HepG2 (cell line): Measurements from ENCODE around the gene MAPK7. TPM values are rescaled to one million over a fixed set of nuclear protein-coding genes. Genes with fewer than 3 reads are reported as not detected.
A peak's percentile ranks its signal among the peaks of the same experiment; 100 is the strongest.

Experiments
- AKAP8 ChIP-seq: sonication (generic); formaldehyde crosslinking; IDR thresholded peaks from 2 replicates; pipeline ENCODE4 v1.5.1; 2020; ENCODE audit warnings: mild to moderate bottlenecking, missing genetic modification reagents
- EP300 ChIP-seq, 3 experiments: sonication (generic) in 1 of 3; formaldehyde crosslinking in 1 of 3; IDR thresholded peaks; 2 replicates each; pipeline versions ENCODE4 v1.5.1 to v1.6.1; 2011 to 2020; ENCODE audit warnings: low read depth in 2 of 3, low read length in 2 of 3, borderline replicate concordance in 1 of 3, improper control_type of control experiment in 1 of 3, mild to moderate bottlenecking in 1 of 3, missing genetic modification reagents in 1 of 3, moderate library complexity in 1 of 3
- KDM5B ChIP-seq: sonication (generic); formaldehyde crosslinking; IDR thresholded peaks from 2 replicates; pipeline ENCODE4 v1.4.0; 2020; ENCODE audit warnings: missing genetic modification reagents, mild to moderate bottlenecking, borderline replicate concordance
- KIAA2018 ChIP-seq: sonication (generic); formaldehyde crosslinking; IDR thresholded peaks from 2 replicates; pipeline ENCODE4 v1.5.0; 2020; ENCODE audit warnings: mild to moderate bottlenecking, missing genetic modification reagents, borderline replicate concordance
- POLR2A ChIP-seq, 2 experiments: IDR thresholded peaks; 2 replicates each; pipeline ENCODE4 v1.6.1; 2011; ENCODE audit warnings: low read depth in 2 of 2, low read length in 2 of 2, mild to moderate bottlenecking in 1 of 2, moderate library complexity in 1 of 2; ENCODE audit not compliant: insufficient read depth in 1 of 2
- RAD21 ChIP-seq: fragments of 450-650 bp; formaldehyde crosslinking; IDR thresholded peaks from 2 replicates; pipeline ENCODE4 v1.5.0; 2020; ENCODE audit warnings: mild to moderate bottlenecking
- REPIN1 ChIP-seq: sonication (generic); formaldehyde crosslinking; IDR thresholded peaks from 2 replicates; pipeline ENCODE4 v1.8.0; 2022; ENCODE audit warnings: missing genetic modification reagents, low read depth, mild to moderate bottlenecking, borderline replicate concordance
- SIX1 ChIP-seq: sonication (generic); formaldehyde crosslinking; IDR thresholded peaks from 2 replicates; pipeline ENCODE4 v1.4.0; 2020; ENCODE audit warnings: missing genetic modification reagents, borderline replicate concordance
- SMAD1 ChIP-seq: sonication (generic); formaldehyde crosslinking; IDR thresholded peaks from 2 replicates; pipeline ENCODE4 v1.4.0; 2020; ENCODE audit warnings: missing genetic modification reagents, low read depth, mild to moderate bottlenecking, borderline replicate concordance
- ZC3H13 ChIP-seq: sonication (generic); formaldehyde crosslinking; IDR thresholded peaks from 2 replicates; pipeline ENCODE4 v1.8.1; 2023; ENCODE audit warnings: mild to moderate bottlenecking, missing genetic modification reagents, moderate library complexity
- ZNF234 ChIP-seq: sonication (generic); formaldehyde crosslinking; conservative IDR thresholded peaks from 2 replicates; pipeline ENCODE4 v1.5.1; 2020; ENCODE audit warnings: mild to moderate bottlenecking, missing genetic modification reagents
- ZNF501 ChIP-seq: sonication (generic); formaldehyde crosslinking; IDR thresholded peaks from 2 replicates; pipeline ENCODE4 v1.5.1; 2020; ENCODE audit warnings: mild to moderate bottlenecking, moderate library complexity, missing genetic modification reagents
- ZNF644 ChIP-seq: IDR thresholded peaks from 2 replicates; pipeline ENCODE4 v1.6.1; 2016; ENCODE audit warnings: low read depth
- polyA plus RNA-seq, 8 experiments: library from polyadenylated mRNA; depleted of rRNA in 3 of 8; stranded (reverse) in 7 of 8; unstranded in 1 of 8; fragments of >200 nt; fragmentation: Illumina TruSeq in 4 of 8; extraction: Trizol in 4 of 8; gene quantifications; 2 replicates each; pipeline versions ENCODE4 v1.2.1 to v1.2.3, GENCODE V29; 2011 to 2016; ENCODE audit warnings: low read depth in 4 of 8, missing spikeins in 1 of 8, mixed read lengths in 1 of 8; ENCODE audit not compliant: insufficient read depth in 1 of 8
- total RNA-seq, 5 experiments: library from RNA; depleted of rRNA; stranded (reverse); fragments of >200 nt; fragmentation: Illumina TruSeq; extraction: Trizol; gene quantifications; 2 replicates each; pipeline ENCODE4 v1.2.3, GENCODE V29; 2016; ENCODE audit warnings: low read depth in 1 of 5
- TF ChIP-seq, protein P1 (sequence below): sonication (generic); formaldehyde crosslinking; IDR thresholded peaks from 2 replicates; pipeline ENCODE4 v1.9.0; 2022; ENCODE audit warnings: missing genetic modification reagents, mild to moderate bottlenecking, borderline replicate concordance
- TF ChIP-seq, protein P2 (sequence below): IDR thresholded peaks from 2 replicates; pipeline ENCODE4 v1.6.1; 2012; ENCODE audit warnings: low read length, improper control_type of control experiment

The MAPK7 gene
- total and polyA plus RNA-seq, 2 of the 13 experiments (the other 11 are each of a cell fraction or from before 2014, with no cell fraction given): 2.9 to 5.9 TPM

DNA sequence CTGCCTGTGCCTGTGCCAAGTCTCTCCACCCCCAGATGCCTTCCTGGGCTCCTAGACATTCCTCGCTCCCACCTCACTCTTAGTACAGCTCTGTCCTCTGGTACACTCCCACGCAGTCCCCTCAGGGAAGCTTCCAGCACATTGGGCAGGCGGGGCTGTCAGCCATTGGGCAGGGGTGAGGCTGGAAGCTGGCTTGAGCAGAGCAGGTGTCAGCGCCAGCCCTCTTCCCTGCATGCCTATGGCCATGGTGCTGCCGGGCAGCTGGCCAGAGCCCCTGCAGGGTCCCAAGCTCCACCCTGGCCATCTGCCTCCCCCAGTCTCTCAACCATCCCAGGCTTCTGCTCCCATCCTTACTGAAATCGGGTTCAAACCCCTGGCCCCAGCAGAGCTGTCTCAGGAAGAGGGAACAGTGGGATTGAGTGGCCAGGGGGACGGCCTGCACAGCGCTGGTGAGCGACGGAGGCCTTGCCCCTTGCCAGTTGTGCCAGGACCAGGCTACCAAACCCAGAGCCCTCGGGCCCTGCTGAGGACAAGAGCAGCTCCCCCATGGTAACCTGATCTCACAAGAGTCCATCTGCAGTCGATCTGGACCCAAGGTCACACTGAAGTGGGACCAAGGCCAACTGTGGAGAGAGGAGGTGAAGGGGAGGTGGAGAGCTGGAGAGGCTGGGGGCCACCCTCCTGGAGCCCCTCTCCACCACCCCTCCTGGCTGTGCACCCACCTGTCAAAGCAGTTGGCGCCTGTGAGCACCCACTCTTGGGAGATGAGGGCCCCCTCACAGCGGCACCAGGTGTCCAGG is 13.4 kb upstream of the MAPK7 start (continued):
- peak in 1 of 2 experiments; percentile 40; a peak in 1 of 4 replicates for TF ChIP-seq EP300 (IDR thresholded peaks at IDR 0.05; ENCODE audit: low read depth in 2 of 2, low read length in 2 of 2)
- TF ChIP-seq EP300 (CRISPR knock-in tag; IDR thresholded peaks at IDR 0.05; ENCODE audit: borderline replicate concordance): no peak
- no peak for TF ChIP-seq AKAP8 (CRISPR knock-in tag)
- 0 out of 2 replicates have a peak, but pooled peaks have one; percentile 30 for TF ChIP-seq ZNF644 (CRISPR knock-in tag)
- TF ChIP-seq SIX1 (CRISPR knock-in tag): peak; percentile 99
- TF ChIP-seq ZNF501: peak; percentile 35; the same call in 1 of the 2 replicates
- no peak for TF ChIP-seq SMAD1
- peak; percentile 47; the same call in 1 of the 2 replicates for TF ChIP-seq KDM5B (CRISPR knock-in tag)
- TF ChIP-seq, protein P1, sequence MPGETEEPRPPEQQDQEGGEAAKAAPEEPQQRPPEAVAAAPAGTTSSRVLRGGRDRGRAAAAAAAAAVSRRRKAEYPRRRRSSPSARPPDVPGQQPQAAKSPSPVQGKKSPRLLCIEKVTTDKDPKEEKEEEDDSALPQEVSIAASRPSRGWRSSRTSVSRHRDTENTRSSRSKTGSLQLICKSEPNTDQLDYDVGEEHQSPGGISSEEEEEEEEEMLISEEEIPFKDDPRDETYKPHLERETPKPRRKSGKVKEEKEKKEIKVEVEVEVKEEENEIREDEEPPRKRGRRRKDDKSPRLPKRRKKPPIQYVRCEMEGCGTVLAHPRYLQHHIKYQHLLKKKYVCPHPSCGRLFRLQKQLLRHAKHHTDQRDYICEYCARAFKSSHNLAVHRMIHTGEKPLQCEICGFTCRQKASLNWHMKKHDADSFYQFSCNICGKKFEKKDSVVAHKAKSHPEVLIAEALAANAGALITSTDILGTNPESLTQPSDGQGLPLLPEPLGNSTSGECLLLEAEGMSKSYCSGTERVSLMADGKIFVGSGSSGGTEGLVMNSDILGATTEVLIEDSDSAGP: peak; percentile 16; the same call in 1 of the 2 replicates
- TF ChIP-seq POLR2A (IDR thresholded peaks at IDR 0.05; ENCODE audit: insufficient read depth in 1 of 2, low read depth in 2 of 2, low read length in 2 of 2): no peak
- no peak for TF ChIP-seq REPIN1
- TF ChIP-seq ZNF234 (CRISPR knock-in tag): no peak
- no peak for TF ChIP-seq ZC3H13 (CRISPR knock-in tag)
- TF ChIP-seq, protein P2, sequence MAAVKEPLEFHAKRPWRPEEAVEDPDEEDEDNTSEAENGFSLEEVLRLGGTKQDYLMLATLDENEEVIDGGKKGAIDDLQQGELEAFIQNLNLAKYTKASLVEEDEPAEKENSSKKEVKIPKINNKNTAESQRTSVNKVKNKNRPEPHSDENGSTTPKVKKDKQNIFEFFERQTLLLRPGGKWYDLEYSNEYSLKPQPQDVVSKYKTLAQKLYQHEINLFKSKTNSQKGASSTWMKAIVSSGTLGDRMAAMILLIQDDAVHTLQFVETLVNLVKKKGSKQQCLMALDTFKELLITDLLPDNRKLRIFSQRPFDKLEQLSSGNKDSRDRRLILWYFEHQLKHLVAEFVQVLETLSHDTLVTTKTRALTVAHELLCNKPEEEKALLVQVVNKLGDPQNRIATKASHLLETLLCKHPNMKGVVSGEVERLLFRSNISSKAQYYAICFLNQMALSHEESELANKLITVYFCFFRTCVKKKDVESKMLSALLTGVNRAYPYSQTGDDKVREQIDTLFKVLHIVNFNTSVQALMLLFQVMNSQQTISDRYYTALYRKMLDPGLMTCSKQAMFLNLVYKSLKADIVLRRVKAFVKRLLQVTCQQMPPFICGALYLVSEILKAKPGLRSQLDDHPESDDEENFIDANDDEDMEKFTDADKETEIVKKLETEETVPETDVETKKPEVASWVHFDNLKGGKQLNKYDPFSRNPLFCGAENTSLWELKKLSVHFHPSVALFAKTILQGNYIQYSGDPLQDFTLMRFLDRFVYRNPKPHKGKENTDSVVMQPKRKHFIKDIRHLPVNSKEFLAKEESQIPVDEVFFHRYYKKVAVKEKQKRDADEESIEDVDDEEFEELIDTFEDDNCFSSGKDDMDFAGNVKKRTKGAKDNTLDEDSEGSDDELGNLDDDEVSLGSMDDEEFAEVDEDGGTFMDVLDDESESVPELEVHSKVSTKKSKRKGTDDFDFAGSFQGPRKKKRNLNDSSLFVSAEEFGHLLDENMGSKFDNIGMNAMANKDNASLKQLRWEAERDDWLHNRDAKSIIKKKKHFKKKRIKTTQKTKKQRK: no peak
- TF ChIP-seq KIAA2018 (CRISPR knock-in tag): no peak
- no peak for TF ChIP-seq RAD21 (CRISPR knock-in tag)
